ENCODE measurements around the gene SGK2.

The SGK2 gene

GRCh38 chr20:43564993-43565757, 6.3 kb downstream of the SGK2 start:
- no peak for DNase-seq (ENCODE audit: low spot score)
- ChIA-PET POLR2A (ENCODE audit: low non-redundant PET) (no interaction called here), CTCF (interaction anchor here (0.6 kb wide), 1 partner anchor 550 kb away, joined by 3 read pairs; no protein-coding TSS in a partner anchor)
- TF ChIP-seq, protein P1, sequence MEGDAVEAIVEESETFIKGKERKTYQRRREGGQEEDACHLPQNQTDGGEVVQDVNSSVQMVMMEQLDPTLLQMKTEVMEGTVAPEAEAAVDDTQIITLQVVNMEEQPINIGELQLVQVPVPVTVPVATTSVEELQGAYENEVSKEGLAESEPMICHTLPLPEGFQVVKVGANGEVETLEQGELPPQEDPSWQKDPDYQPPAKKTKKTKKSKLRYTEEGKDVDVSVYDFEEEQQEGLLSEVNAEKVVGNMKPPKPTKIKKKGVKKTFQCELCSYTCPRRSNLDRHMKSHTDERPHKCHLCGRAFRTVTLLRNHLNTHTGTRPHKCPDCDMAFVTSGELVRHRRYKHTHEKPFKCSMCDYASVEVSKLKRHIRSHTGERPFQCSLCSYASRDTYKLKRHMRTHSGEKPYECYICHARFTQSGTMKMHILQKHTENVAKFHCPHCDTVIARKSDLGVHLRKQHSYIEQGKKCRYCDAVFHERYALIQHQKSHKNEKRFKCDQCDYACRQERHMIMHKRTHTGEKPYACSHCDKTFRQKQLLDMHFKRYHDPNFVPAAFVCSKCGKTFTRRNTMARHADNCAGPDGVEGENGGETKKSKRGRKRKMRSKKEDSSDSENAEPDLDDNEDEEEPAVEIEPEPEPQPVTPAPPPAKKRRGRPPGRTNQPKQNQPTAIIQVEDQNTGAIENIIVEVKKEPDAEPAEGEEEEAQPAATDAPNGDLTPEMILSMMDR (conservative IDR thresholded peaks at IDR 0.05; ENCODE audit: low read depth) = no peak
- no peak overlapping the region for H3K27ac ChIP-seq

- H3K27ac ChIP-seq = no peak overlapping the region
- CTCF ChIA-PET = interaction anchor here (0.6 kb wide), 2 partner anchors 549 to 1238 kb away, joined by 3 read pairs; no protein-coding TSS in a partner anchor
- POLR2A ChIA-PET (ENCODE audit: low non-redundant PET) = no interaction called here
- TF ChIP-seq, protein P1 (conservative IDR thresholded peaks at IDR 0.05; ENCODE audit: low read depth) = no peak
- DNase-seq (ENCODE audit: low spot score) = no peak
Observed at GRCh38 chr20:43565758-43566104, 6.9 kb downstream of the SGK2 start.

GRCh38 chr20:43567477-43567876, 8.7 kb downstream of the SGK2 start:
- CTCF ChIA-PET = no interaction called here
- TF ChIP-seq, protein P1 (conservative IDR thresholded peaks at IDR 0.05; ENCODE audit: low read depth) = no peak
- POLR2A ChIA-PET (ENCODE audit: low non-redundant PET) = no interaction called here
- no peak for DNase-seq (ENCODE audit: low spot score)
- no peak overlapping the region for H3K27ac ChIP-seq

GRCh38 chr20:43568706-43569105, 9.9 kb downstream of the SGK2 start:
- TF ChIP-seq, protein P1 (conservative IDR thresholded peaks at IDR 0.05; ENCODE audit: low read depth) = no peak
- ChIA-PET CTCF (interaction anchor here (0.7 kb wide), 1 partner anchor 145 kb away, joined by 4 read pairs; no protein-coding TSS in a partner anchor), POLR2A (ENCODE audit: low non-redundant PET) (interaction anchor here (0.6 kb wide), 1 partner anchor 11 kb away, joined by 3 read pairs; no protein-coding TSS in a partner anchor)
- H3K27ac ChIP-seq = no peak overlapping the region
- DNase-seq (ENCODE audit: low spot score) = no peak

- TF ChIP-seq, protein P1 (conservative IDR thresholded peaks at IDR 0.05; ENCODE audit: low read depth) = no peak
- ChIA-PET CTCF (interaction anchor here (0.7 to 1.2 kb wide), 3 partner anchors 31 to 342 kb away, joined by 4 to 5 read pairs (median 4); no protein-coding TSS in a partner anchor), POLR2A (ENCODE audit: low non-redundant PET) (interaction anchor here (0.6 to 1.0 kb wide), 2 partner anchors 10 to 15 kb away, joined by 3 read pairs; no protein-coding TSS in a partner anchor)
- DNase-seq (ENCODE audit: low spot score) = no peak
- H3K27ac ChIP-seq = no peak overlapping the region
Observed at GRCh38 chr20:43569282-43569681, 10.5 kb downstream of the SGK2 start.

DNA sequence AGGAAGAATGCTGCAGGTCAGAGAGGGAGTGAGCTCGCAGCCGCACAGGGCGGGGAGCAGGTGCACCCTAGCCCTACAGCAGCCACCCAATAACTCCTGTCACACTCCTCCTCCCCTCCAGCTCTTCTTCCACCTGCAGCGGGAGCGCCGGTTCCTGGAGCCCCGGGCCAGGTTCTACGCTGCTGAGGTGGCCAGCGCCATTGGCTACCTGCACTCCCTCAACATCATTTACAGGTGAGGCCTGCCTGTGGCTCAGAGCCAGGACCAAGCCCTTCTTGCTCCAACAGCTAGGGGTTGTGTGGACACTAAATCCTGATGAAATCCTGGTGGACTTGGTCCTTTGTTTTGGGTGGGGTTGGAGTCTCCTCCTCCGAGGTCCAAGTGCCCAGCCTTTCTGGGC, 11.7 kb downstream of the SGK2 start:
- POLR2A ChIA-PET (ENCODE audit: low non-redundant PET) = interaction anchor here (0.6 to 1.0 kb wide), 2 partner anchors 10 to 14 kb away, joined by 3 to 4 read pairs; no protein-coding TSS in a partner anchor
- CTCF ChIA-PET = interaction anchor here (0.7 to 1.2 kb wide), 2 partner anchors 13 to 32 kb away, joined by 3 to 5 read pairs; no protein-coding TSS in a partner anchor

More for the DNA sequence above, 11.7 kb downstream of the SGK2 start:
- H3K27ac ChIP-seq = no peak overlapping the region
- DNase-seq (ENCODE audit: low spot score) = no peak
- TF ChIP-seq, protein P1 (conservative IDR thresholded peaks at IDR 0.05; ENCODE audit: low read depth) = no peak

All from RWPE1 (cell line).